Measurements from ENCODE around the gene PHLPP1. TPM values are rescaled to one million over a fixed set of nuclear protein-coding genes. Genes with fewer than 3 reads are reported as not detected.

Gene PHLPP1
- total and polyA plus RNA-seq, 9 of the 15 experiments (the other 6 are each of a cell fraction or from before 2014, with no cell fraction given): 0.56 to 9.0 (median 4.5) TPM

DNA sequence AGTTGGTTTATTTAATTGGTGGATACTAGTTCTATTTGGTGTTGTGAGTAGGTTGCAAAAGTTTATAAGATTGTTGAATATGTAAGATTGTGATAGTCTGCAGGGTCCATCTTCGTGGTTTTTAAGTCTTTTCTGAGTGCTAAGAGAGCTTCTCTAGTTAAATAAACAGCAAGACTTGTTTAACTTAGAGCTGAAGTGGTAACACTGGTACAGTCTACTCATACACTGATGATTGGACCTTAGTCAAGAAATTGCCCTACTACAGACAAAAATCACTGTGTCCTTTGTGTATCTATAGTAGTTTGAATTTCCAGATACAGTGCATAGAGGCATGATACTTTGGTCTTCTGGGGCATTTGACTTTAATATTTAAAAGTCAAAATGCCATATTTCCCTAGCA is 94.6 kb downstream of the PHLPP1 start (continued):
- TF ChIP-seq, protein P1, sequence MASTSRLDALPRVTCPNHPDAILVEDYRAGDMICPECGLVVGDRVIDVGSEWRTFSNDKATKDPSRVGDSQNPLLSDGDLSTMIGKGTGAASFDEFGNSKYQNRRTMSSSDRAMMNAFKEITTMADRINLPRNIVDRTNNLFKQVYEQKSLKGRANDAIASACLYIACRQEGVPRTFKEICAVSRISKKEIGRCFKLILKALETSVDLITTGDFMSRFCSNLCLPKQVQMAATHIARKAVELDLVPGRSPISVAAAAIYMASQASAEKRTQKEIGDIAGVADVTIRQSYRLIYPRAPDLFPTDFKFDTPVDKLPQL (IDR thresholded peaks at IDR 0.05; ENCODE audit: extremely low read depth, insufficient read length): no peak
- TF ChIP-seq GTF2A2 (tag; IDR thresholded peaks at IDR 0.05): no peak
- no peak for TF ChIP-seq NR2F6 (CRISPR knock-in tag; IDR thresholded peaks at IDR 0.05)
- no peak for TF ChIP-seq ZNF24 (IDR thresholded peaks at IDR 0.05)
- TF ChIP-seq, protein P2, sequence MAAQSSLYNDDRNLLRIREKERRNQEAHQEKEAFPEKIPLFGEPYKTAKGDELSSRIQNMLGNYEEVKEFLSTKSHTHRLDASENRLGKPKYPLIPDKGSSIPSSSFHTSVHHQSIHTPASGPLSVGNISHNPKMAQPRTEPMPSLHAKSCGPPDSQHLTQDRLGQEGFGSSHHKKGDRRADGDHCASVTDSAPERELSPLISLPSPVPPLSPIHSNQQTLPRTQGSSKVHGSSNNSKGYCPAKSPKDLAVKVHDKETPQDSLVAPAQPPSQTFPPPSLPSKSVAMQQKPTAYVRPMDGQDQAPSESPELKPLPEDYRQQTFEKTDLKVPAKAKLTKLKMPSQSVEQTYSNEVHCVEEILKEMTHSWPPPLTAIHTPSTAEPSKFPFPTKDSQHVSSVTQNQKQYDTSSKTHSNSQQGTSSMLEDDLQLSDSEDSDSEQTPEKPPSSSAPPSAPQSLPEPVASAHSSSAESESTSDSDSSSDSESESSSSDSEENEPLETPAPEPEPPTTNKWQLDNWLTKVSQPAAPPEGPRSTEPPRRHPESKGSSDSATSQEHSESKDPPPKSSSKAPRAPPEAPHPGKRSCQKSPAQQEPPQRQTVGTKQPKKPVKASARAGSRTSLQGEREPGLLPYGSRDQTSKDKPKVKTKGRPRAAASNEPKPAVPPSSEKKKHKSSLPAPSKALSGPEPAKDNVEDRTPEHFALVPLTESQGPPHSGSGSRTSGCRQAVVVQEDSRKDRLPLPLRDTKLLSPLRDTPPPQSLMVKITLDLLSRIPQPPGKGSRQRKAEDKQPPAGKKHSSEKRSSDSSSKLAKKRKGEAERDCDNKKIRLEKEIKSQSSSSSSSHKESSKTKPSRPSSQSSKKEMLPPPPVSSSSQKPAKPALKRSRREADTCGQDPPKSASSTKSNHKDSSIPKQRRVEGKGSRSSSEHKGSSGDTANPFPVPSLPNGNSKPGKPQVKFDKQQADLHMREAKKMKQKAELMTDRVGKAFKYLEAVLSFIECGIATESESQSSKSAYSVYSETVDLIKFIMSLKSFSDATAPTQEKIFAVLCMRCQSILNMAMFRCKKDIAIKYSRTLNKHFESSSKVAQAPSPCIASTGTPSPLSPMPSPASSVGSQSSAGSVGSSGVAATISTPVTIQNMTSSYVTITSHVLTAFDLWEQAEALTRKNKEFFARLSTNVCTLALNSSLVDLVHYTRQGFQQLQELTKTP (IDR thresholded peaks at IDR 0.05; ENCODE audit: low read depth in 1 of 2, partially characterized antibody in 2 of 2): no peak

DNA sequence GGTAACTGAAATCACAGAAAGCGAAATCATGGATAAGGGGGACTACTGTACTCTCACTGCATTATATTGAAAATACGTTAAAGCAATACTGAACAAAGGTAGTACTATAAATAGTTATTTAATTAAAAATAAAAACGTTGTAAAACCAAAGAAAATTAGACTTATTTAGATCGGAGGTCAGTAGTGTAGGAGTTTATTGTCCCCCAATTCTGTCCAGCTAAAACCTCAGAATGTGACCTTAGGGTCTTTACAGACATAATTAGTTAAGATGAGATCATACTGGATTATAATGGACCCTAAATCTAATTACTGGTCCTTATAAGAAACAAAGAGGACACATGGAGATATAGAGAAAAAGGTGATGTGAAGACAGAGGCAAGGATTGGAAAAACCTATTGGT is 95.3 kb downstream of the PHLPP1 start:
- BruUV-seq (replicated peaks): no TSS peak
- H3K79me2 ChIP-seq (ENCODE audit: control insufficient read depth, insufficient read depth, low read length): peaks cover 20% of the 10 kb centered on the region; the same call in 2 of the 3 replicates
- intact Hi-C loops (cut with micrococcal nuclease): no loop called here

More for the DNA sequence above, 95.3 kb downstream of the PHLPP1 start:
- no peaks in the 10 kb centered on the region for H3K9me3 ChIP-seq (replicated peaks; ENCODE audit: control insufficient read depth, insufficient read depth, low read depth, low read length)
- H3K27me3 ChIP-seq (ENCODE audit: control insufficient read depth in 2 of 2, insufficient read depth in 2 of 2, low read length in 2 of 2): no peaks in the 10 kb centered on the region
- ATAC-seq (no peak), FAIRE-seq (no peak), DNase-seq (ENCODE audit: extremely low read depth in 1 of 4, low spot score in 3 of 4) (no peak)
- 69% methylated on average over 4 of the region's 4 CpGs for WGBS (ENCODE audit: insufficient coverage, low coverage, missing lambda C conversion rate)
- TF ChIP-seq, protein P3, sequence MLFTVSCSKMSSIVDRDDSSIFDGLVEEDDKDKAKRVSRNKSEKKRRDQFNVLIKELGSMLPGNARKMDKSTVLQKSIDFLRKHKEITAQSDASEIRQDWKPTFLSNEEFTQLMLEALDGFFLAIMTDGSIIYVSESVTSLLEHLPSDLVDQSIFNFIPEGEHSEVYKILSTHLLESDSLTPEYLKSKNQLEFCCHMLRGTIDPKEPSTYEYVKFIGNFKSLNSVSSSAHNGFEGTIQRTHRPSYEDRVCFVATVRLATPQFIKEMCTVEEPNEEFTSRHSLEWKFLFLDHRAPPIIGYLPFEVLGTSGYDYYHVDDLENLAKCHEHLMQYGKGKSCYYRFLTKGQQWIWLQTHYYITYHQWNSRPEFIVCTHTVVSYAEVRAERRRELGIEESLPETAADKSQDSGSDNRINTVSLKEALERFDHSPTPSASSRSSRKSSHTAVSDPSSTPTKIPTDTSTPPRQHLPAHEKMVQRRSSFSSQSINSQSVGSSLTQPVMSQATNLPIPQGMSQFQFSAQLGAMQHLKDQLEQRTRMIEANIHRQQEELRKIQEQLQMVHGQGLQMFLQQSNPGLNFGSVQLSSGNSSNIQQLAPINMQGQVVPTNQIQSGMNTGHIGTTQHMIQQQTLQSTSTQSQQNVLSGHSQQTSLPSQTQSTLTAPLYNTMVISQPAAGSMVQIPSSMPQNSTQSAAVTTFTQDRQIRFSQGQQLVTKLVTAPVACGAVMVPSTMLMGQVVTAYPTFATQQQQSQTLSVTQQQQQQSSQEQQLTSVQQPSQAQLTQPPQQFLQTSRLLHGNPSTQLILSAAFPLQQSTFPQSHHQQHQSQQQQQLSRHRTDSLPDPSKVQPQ (CRISPR knock-in tag; IDR thresholded peaks at IDR 0.05; ENCODE audit: borderline replicate concordance): no peak
- TF ChIP-seq POLR2AphosphoS5 (IDR thresholded peaks at IDR 0.05; ENCODE audit: control insufficient read depth, insufficient read depth, low read depth, low read length): no peak
- no peak for TF ChIP-seq STAT5B (CRISPR knock-in tag; IDR thresholded peaks at IDR 0.05)
- no peak for TF ChIP-seq MEIS2 (IDR thresholded peaks at IDR 0.05; ENCODE audit: partially characterized antibody)
- no peaks in the 10 kb centered on the region for H3K36me3 ChIP-seq (ENCODE audit: control insufficient read depth, insufficient read depth, low read length)
- no peak overlapping the region for H3K27ac ChIP-seq (ENCODE audit: extremely low read depth, low read depth, low read length)
- CTCF ChIA-PET (ENCODE audit: low intra/inter-chr PET ratio): no interaction called here
- H3K4me1 ChIP-seq (replicated peaks in 1 of 2; ENCODE audit: control insufficient read depth in 2 of 2, insufficient read depth in 2 of 2, low read length in 2 of 2): peaks cover 6 to 18% of the 10 kb centered on the region in 2 experiments; a peak in 4 of 5 replicates
- no peak overlapping the region for H3K9ac ChIP-seq (ENCODE audit: insufficient read depth in 1 of 2, low read depth in 2 of 2, low read length in 2 of 2)
- no peak overlapping the region for H2AFZ ChIP-seq (ENCODE audit: low read depth, low read length)
- no peaks in the 10 kb centered on the region for H3K9me1 ChIP-seq (ENCODE audit: control insufficient read depth, insufficient read depth, low read length)
- POLR2A ChIA-PET: no interaction called here
- no peak overlapping the region for H3K4me2 ChIP-seq (ENCODE audit: insufficient read depth, low read length)
- in situ Hi-C loops (cut with MboI): no loop called here
- no peak overlapping the region for H3K4me3 ChIP-seq
- 0 out of 2 replicates have a peak, but pooled peaks cover 5% of the 10 kb centered on the region for H4K20me1 ChIP-seq (replicated peaks; ENCODE audit: control insufficient read depth, insufficient read depth, low read length)
